HG03280 (cell line): ENCODE results near the gene MRPL36.
"Not testable (repeated sequence)": the region's sequence is repeated elsewhere in the genome, so short reads cannot be mapped to it uniquely, and the experiment has no call there.

Experiments used
- ATAC-seq: cut with Tn5 transposase; IDR thresholded peaks from one replicate; pipeline ENCODE4 v1.9.1; 2021; ENCODE audit warnings: mild to moderate bottlenecking, moderate library complexity; ENCODE audit not compliant: unreplicated experiment

MRPL36 gene

DNA sequence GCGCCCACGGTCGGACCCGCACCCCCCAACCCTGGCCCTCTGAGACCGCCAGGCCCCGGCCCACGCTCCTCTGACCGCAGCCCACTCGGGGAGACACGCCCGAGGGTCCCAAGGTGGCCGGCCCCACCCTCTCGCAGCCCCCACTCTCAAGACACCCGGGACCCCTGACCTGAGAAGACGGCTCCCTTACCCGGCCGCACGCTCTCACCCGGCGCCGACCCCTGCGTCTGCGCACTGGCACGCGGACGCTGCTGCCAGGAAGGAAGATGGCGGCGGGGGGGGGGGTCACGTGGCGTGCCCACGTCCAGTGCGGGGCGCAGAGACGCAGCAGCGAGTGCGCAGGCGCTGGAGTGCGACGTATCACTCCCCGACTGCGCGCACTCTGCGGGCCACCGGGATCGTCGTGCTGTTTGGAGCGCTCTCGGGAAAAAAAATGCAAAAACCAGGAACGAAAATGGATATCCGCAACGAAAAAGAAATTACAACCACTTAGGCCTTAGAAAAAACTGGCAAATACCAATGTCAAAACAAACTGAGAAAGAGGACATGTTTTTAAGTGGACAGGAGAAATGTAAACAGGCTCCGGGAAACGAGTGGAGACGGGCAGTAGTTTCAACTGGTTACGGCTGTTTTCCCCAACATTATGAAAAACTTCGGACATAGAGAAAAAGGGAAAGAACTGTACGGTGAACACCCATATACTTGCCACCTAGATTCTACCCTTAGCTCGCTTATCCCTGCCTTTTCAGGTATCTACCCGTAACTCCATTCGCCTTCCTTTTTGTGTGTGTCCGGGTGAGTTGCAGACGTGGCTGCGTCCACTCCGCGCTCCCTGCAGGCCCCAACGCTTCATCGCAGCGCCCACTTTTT lies at the start of gene MRPL36:
MRPL36 (minus strand) TSS at position 236 of the 870 bp plus-strand sequence. CDS start 902 bp downstream, outside the sequence.
- ATAC-seq: peak; percentile 52

DNA sequence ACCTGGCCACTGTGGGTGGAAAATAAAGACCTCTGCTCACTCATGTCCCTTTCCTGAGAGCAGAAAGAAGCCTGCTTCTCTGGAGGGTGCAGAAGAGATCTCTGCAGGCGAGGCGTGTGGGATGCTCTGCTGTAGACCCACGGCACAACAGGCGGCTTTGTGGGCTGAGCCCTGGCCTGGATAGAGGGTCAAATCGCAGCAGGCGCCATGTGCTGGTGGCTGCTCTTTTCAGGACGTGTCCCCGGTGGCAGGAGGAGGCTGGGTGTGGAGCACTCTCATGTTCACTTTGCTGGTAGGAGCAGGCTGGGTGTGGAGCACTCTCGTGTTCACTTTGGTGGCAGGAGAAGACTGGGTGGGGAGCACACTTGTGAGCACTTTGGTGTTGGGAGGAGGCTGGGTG lies 48.0 kb upstream of the MRPL36 start:
- ATAC-seq: no peak

DNA sequence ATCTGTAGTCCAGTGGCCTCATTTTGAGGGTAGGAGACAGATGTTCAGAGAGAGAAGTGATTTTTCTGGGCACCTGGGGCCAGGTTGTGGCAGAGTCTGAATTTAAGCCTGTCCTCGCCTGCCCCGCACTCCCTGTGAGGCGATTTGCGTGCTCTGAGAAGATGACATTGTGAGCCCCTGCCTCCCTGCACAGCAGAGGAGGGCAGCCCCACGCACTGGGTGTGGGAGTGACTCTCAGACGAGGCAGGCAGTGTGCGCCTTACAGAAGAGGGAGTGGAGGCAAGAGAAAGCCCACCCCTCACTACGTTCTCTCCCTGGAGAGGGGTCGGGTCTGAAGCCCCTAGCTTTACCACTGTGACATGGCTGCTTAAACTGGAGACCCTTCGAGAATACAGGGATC lies 47.4 kb upstream of the MRPL36 start:
- no peak for ATAC-seq

DNA sequence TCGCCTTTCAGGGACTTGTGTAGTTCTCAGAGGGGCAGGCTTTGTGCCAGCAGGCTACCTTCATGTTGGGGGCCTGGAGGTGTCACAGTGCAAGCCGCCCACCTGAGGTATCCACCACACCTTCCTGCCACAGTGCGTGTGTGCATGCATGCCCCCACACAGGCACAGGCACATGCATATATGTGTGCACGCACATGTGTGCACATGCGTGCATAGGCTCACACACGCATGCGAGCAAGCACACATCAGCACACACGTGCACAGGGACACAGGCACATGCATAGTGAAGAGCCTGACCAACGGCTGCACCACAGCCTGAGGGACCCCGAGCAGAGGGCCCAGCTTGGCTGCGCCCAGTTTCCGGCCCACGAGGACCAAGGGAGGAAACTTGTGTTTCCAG lies 46.9 kb upstream of the MRPL36 start:
- no peak for ATAC-seq

DNA sequence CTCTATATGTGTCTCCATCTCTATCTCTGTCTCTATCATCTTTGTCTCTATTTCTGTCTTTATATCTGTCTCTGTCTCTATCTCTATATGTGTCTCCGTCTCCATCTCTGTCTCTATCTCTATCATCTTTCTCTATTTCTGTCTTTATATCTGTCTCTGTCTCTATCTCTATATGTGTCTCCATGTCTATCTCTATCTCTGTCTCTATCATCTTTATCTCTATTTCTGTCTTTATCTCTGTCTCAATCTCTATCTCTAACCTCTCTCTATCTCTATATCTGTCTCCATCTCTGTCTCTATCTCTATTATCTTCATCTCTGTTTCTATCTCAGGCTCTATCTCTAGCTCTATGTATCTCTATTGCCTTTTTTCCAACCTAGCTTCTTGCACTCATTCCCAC lies 46.1 kb upstream of the MRPL36 start:
- no peak for ATAC-seq

DNA sequence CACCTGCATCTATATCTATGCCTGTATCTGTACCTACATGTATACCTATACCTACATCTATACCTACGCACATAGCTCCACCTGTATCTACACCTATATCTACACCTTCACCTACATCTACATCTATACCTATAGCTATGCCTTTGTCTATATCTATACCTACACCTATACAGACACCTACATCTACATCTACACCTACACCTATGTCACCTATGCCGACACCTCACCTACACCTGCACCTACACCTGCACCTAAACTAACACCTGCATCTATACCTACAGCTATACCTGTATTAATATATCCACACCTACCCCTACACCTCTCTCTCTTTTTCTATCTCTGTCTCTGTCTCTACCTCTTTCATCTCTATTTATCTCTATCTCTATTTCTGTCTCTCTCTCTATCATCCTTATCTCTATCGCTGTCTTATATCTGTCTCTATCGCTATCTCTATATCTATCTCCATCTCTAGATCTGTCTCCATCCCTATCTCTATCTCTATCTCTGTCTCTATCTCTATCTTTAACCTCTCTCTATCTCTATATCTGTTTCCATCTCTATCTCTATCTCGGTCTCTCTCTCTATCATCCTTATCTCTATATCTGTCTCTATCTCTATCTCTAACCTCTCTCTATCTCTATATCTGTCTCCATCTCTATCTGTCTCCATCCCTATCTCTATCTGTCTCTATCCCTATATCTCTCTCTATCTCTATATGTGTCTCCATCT lies 45.2 kb upstream of the MRPL36 start:
- no peak for ATAC-seq

DNA sequence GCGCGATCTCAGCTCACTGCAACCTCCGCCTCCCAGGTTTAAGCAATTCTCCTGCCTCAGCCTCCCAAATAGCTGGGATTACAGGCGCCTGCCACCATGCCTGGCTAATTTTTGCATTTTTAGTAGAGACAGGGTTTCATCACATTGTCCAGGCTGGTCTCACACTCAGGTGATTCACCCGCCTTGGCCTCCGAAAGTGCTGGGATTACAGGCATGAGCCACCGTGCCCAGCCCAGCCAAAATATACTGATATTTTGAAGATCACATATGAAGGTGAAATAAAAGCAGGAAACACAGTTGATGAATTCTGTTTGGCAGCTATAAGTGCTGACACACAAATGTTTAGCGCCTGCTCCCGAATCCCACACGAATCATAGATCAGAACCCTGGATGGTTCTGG lies 44.1 kb upstream of the MRPL36 start:
- ATAC-seq: not testable (repeated sequence)

DNA sequence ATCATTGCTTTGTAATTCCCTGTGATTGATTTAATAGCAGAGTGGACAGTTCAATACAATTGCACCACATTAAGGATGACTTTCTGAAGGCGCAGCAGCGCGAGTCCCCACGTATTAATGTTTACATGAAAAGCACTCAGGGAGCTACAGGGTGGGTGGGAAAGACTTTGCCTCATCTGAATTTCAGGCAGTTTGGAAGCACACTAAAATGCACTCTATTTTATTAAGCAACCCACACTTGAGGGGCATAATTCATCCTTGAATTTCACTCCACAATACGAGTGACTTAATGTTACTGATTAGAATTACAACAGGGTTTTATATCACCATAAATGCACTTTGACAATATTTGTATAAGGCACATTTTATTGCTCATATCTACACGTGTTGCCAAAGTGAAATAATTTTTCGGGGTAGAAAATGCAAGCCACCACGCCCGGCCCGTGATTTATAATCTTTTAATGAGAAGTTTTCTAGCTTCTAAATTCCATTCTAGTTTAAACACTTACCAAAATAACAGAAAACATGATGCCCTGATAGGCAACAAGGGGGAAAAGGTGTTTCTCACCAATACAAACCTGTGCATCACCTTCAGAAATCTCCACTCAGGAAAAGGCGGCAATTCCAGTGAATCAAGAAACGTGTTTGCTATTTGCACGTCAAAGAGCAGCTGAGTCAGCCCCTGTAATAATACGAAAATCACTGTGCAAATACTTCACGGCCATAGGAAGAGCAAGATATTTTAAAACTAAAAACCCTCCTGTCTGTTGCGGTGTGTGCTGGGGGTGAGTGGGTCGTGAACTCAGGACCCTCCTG lies 42.6 kb upstream of the MRPL36 start:
- ATAC-seq: no peak

DNA sequence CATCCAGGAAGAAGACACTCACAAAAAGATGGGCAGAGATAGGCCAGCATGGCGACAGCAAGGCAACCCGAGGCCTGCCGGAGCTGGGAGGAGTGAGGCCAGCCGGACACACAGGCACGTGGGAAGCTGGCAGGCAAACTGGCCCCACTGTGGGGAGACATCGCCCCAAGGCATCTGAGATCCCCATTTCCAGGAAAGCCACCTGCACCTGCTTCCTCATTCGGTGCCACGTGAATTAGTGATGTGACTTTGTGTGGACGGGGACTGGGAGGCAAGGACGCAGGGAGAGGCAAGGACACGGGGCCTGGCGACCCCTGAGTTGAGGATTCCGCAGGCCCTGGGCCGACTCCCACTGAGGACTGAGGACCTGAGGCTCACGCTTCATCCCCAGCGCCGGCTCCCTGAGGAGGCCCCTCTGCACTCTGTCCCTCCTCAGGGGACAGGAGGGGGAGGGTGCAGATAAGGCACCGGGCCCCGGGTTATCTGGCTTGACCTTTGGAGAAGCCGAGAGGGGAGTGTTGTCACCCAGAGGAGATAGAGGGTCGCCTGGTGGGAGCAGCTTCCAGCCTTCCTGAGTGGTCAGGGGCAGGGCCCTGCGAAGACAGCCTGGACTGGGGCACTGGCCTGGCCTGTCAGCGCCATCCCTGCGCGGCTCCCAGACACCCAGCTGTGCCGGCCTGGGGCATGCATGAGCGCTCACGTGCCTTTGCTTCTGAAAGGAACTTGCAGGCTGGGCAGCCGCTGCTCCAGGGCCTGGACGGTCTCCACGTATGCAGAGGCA lies 41.3 kb upstream of the MRPL36 start:
- ATAC-seq: no peak

DNA sequence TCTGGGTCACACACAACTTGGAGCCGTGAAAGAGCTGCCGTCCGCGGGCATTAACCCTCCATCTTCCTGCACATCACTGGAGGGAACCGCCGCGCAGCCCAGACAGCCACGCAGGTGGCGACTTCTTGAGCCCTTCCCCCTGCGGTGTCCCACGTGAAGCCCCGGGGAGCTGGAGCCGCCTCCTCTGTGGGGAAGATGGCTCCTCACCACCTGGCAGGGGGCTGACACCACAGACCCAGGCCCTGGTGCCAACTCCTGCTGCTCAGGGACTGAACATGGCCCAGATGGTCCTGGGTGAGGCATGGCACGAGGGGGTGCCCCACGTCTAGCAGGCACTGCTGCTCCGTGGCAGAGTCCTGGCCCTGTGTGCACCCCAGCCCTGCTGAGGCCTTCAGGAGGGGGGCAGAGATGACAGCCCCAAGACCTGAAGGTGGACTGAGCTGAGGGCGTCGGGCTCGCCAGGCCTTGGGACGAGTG lies 40.5 kb upstream of the MRPL36 start:
- no peak for ATAC-seq

DNA sequence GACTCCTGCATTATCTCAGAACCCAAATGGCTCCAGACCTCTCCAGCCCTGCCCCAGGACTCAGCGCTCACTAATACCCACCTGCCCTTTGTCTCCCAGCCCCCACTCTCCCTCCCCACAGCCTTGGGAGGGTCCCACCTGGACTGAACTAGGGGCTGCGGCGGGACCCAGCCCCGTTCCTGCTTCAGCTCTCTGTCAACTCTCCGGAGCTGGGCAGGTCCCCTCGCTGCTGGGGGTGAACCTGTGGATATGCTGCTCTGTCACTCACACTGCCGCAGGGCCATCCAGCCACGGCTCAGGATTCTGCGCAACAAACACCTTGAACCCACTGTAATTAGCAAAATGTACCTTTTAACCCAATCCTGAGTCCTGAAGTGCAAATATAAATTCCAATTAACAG lies 38.4 kb upstream of the MRPL36 start:
- no peak for ATAC-seq

DNA sequence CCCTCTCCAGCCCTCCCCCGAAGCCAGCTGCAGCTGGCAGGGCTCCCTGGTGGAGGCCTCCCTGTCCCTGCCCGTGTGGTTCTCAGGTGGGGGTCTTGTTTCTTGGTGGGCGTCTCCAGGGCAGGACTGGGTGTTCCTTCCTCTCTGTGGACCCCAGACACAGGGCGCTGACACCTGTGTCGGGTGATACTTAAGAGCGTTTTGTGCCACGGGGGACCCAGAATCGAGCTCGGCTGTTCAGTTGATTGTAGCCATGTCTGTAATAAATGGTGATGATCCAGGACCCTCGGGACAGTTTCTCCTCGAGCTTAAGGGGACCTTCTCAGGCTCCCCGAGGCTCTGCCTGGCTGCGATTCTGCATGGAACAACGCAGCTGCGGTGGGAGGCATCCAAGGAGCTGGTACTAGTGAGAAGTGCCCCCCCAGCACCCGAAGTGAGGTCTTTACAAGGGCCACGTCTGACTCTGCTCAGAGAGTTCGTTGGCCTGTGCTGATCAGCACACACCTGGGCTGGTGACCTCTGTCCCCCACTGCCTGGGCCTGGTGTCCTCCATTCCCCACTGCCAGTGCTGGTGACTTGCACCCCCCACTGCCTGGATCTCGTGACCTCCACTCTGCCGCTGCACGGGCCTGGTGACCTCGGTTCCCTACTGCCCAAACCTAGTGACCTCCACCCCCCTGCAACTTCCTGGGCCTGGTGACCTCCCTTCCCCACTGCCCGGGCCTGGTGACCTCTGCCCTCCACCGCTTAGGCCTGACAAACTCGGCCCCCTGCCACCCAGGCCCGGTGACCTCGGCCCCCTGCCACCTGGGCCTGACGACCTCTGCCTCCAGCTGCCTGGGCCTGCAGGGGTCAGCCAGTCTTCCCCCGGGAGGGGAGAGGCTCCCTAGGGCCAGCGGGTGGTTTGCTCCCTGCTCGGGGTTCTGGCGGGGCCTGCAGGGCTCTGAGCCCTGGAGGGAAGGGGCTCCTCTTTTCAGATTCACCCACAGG lies 37.5 kb upstream of the MRPL36 start:
- ATAC-seq: no peak

DNA sequence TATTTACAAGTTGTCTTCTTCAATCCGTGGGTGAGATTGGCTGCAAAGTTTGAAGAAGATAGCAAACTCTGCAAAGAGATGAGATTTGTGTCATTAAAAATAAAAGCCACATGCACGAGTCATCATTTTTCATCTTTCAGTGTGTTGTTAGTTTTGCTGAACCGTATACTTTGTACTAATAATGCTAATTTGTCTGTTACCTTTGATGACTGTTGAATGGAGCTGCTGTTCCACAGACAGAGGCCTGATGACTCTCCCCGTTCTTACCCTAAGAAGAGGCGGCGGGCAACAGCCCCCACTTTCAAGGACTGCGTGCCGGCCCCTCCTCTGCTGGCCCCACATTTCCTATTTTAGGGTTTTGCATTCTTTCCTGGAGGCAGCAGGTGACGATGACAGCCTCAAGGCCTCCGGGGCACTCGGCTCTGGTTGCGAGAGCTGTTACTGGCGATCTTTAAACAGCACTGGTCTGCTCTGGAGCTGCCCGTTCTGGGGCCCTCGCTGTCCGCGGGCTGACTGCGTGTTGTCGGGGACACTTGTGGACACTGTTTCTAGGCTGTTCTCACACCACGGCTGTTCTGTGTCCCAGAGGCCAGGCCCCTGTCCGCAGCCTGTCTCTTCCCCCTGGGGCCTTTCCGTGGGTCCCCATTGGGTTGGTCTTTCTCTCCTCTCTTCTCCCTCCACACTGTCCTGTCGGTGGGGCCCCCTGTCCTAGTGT lies 36.7 kb upstream of the MRPL36 start:
- ATAC-seq: no peak

DNA sequence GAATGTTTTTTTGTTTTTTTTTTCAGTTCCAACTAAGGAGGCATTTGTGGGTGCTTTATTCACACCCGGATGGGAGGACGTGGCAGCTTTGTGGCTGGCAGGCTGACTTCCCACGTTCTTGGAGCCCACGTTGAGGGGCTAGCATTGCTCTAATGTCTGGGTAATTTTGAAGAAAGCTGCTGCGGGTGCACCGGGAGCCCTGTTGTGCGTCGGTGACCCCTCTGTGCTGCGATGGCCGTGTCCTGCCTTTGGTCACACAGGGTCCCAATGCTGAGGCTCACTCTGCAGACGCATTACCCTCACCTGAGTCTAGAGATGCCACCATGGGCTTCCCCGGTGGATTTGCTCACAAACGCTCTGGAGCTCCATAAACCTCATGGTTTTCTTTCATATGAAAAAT lies 35.8 kb upstream of the MRPL36 start:
- no peak for ATAC-seq

DNA sequence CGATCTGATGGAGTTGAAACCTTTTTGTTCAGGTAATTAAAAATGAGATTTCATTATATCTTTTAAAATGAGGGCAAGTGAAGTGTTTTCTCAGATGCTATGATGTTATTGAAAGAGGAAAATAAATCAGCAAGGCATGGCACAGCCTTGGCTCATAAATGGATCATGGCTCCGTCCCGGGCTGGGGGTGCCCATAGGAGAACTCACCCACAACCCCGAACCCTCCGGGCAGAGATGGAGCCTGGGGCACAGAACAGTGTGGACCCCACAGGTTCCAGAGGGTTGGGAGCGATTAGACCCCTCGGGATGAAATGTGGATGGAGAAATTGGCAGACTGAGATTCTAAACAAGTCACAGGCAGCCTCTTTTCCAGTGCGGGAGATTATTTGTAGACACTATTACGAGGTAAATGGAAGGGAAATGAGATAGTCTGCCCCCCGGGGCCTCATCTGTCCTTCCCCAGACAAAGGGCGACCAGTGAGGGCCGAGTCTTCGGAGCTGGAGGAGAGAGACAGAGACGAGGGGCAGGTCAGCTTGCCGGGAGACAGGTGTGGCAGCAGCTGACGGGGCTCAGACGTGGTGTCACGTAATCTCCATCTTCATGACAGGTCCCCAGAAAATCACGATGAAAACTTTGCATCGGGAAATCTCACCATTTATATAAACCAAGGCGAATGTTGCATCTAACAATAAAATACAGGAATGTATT lies 35.2 kb upstream of the MRPL36 start:
- ATAC-seq: no peak

DNA sequence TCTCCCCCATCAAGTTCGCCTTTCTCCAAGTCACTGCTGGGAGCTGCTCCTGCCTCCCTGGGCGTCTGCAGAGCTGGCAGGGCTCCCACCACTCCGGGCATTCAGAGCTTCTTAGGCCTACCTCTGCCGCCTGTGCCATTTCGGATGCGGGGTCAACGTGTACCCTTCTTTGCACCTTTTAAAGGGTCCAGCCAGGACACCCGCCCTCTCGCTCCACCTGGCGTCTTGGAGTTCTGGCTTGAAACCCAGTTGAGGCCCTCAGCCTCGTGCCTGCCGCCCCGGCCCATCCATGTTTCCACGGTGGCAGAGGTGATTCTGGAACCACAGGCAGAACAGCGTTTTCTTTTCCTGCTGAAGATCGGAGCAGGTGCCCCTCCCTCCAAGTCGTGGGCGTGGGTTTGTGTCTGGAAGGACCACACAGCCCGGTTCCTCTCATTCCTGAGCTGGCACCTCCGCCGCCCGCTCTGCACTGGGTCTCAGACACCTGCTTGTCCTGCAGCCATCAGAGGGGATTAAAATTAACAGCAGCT lies 34.5 kb upstream of the MRPL36 start:
- ATAC-seq: no peak

DNA sequence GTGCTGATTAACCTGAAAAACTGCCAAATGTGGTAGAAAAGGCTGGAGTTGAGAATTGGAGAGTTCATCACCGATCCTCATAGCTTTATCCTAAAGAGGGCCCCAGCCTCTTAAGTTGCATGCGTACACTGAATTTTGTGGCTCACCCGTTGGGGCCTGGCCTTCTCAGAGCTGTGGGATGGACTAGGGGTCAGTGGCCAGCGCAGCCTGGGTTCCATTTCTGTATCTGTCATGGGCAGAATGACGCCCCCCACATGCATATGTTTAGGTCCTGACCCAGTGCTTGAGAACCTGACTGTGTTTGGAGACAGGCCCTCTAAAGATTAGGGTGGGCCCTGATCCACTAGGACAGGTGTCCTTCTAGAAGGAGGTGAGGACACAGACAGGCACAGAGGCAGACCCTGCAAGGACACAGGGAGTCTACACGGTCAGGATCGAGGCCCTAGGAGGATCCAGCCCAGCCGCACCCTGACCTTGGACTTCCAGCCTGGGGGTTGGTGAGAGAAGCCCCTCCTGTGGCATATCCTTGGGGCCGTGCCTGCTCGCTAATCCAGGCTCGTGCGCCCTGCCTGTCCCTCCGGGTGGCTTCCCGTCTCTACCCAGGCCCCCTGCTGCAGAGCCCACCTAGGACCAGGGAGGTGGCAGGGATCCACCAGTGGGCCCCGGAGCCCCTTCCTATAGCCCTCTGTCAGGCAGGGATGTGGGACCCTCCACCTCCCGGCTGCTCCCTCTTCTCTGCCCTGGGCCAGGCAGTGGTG lies 33.8 kb upstream of the MRPL36 start:
- no peak for ATAC-seq
